DMS153 treated with DMSO at 0.1 percent for 48 hours (cell line): Measurements from ENCODE around the gene EMX1.

ENCODE experiments used
- DNase-seq: peaks from one replicate; lab custom pipeline; 2025; ENCODE audit not compliant: unreplicated experiment; lab: John Stamatoyannopoulos, UW

The EMX1 gene

GRCh38 chr2:72917138-72917876 lies at the start of gene EMX1:
EMX1 (plus strand) TSS chr2:72917519; CDS start chr2:72917853, 334 bp downstream.
- peak; percentile 71 for DNase-seq

GRCh38 chr2:72871060-72871459 lies 46.3 kb upstream of the EMX1 start:
- no peak for DNase-seq

- DNase-seq = no peak
Measured at GRCh38 chr2:72871880-72872279, 45.4 kb upstream of the EMX1 start.

GRCh38 chr2:72883356-72883962 lies 33.9 kb upstream of the EMX1 start:
- no peak for DNase-seq

- DNase-seq = peak; percentile 75
Measured at GRCh38 chr2:72886505-72887031, 30.8 kb upstream of the EMX1 start.

- DNase-seq = peak; percentile 83
Measured at GRCh38 chr2:72887032-72887739, 30.1 kb upstream of the EMX1 start, which contains the start of gene SPR. SPR (plus strand) TSS chr2:72887408; CDS start chr2:72887433, 25 bp downstream.

- peak; percentile 80 for DNase-seq
Measured at GRCh38 chr2:72887740-72888437, 29.4 kb upstream of the EMX1 start.

- DNase-seq = no peak
Measured at GRCh38 chr2:72888438-72889202, 28.7 kb upstream of the EMX1 start.

- no peak for DNase-seq
Measured at GRCh38 chr2:72889991-72890390, 27.3 kb upstream of the EMX1 start.

GRCh38 chr2:72891091-72891818 lies 26.1 kb upstream of the EMX1 start:
- no peak for DNase-seq

- DNase-seq = peak; percentile 33
Measured at GRCh38 chr2:72892506-72893173, 24.7 kb upstream of the EMX1 start.

- DNase-seq = peak; percentile 10
Measured at GRCh38 chr2:72893594-72894319, 23.6 kb upstream of the EMX1 start.

GRCh38 chr2:72894514-72894913 lies 22.8 kb upstream of the EMX1 start:
- DNase-seq = no peak

GRCh38 chr2:72895154-72895553 lies 22.2 kb upstream of the EMX1 start:
- DNase-seq = no peak

- no peak for DNase-seq
Measured at GRCh38 chr2:72895759-72896281, 21.5 kb upstream of the EMX1 start.

GRCh38 chr2:72896446-72896845 lies 20.9 kb upstream of the EMX1 start:
- no peak for DNase-seq

- no peak for DNase-seq
Measured at GRCh38 chr2:72897785-72898584, 19.3 kb upstream of the EMX1 start.

- DNase-seq = no peak
Measured at GRCh38 chr2:72898585-72898906, 18.8 kb upstream of the EMX1 start.
